Lower leg skin (tissue), 3 donors: Measurements from ENCODE around the gene AJAP1.

Experiments used
- POLR2A ChIP-seq, 2 donors: fragments of 450-650 bp; IDR thresholded peaks; one replicate each; pipeline ENCODE4 v1.6.1; 2016 to 2017; ENCODE audit warnings: antibody characterized with exemption in 2 of 2, mild to moderate bottlenecking in 1 of 2, moderate library complexity in 1 of 2
- TF ChIP-seq, protein P1 (sequence below), 3 donors: fragments of 450-650 bp; IDR thresholded peaks; one replicate each; pipeline ENCODE4 v1.5.1; 2016; ENCODE audit warnings: antibody characterized with exemption in 3 of 3, mild to moderate bottlenecking in 3 of 3, moderate library complexity in 2 of 3

DNA sequence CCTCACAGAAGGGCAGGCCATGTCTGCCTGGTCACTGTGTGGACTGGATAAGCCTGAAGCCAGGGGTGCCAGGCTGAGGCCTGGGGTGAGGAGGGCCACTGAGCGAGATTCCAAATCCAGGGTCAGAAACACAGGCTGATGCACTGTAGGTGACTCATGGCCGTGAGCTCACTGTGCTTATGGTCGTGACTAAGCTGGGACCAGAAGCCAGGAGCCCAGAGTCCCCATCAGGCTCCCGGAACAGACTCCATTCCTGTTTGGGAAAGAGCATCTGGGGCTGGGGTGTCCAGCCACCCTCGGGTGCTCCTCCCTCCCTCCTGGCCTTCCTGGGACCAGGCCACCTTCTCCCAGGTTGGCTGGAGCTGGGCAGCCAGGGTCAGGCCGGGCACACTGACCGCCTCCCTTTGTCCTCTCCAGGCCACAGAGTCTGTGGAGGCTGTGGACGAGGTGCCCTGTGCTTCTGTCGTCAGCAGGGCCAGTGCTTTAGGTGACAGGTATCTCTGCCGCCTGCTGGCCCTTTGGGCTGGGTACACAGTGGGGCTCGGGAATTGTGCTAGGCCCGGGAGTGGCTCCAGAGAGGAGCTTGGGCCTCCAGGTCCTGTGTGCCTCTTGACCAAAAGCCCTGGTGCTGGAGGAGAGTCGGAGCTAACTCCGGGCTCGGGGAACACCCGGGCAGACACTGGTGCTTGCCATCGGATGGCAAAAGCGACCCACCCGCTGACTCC is 36.7 kb downstream of the AJAP1 start:
- TF ChIP-seq, protein P1, sequence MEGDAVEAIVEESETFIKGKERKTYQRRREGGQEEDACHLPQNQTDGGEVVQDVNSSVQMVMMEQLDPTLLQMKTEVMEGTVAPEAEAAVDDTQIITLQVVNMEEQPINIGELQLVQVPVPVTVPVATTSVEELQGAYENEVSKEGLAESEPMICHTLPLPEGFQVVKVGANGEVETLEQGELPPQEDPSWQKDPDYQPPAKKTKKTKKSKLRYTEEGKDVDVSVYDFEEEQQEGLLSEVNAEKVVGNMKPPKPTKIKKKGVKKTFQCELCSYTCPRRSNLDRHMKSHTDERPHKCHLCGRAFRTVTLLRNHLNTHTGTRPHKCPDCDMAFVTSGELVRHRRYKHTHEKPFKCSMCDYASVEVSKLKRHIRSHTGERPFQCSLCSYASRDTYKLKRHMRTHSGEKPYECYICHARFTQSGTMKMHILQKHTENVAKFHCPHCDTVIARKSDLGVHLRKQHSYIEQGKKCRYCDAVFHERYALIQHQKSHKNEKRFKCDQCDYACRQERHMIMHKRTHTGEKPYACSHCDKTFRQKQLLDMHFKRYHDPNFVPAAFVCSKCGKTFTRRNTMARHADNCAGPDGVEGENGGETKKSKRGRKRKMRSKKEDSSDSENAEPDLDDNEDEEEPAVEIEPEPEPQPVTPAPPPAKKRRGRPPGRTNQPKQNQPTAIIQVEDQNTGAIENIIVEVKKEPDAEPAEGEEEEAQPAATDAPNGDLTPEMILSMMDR (IDR thresholded peaks at IDR 0.05), result no peak
- TF ChIP-seq POLR2A (IDR thresholded peaks at IDR 0.05), result no peak
